HL-60 (cell line): ENCODE results near the gene AGBL4.

Experiments
- DNase-seq, 2 experiments: peaks; one replicate each; pipeline ENCODE4 v3.0.0-alpha.2; 2010 to 2020; ENCODE audit warnings: low read depth in 1 of 2, low spot score in 1 of 2
- H3K27ac ChIP-seq: fragments of 250-450 bp; sonication (Bioruptor Pico); replicated peaks from 2 replicates; pipeline ENCODE4 v1.5.1; 2020; ENCODE audit warnings: mild to moderate bottlenecking, moderate library complexity
- H3K27me3 ChIP-seq: fragments of 250-450 bp; sonication (Bioruptor Pico); 2 replicates; pipeline ENCODE4 v1.5.1; 2021; ENCODE audit warnings: mild to moderate bottlenecking, moderate library complexity; ENCODE audit not compliant: insufficient read depth, poor library complexity, severe bottlenecking
- H3K4me3 ChIP-seq: replicated peaks from 2 replicates; pipeline ENCODE4 v1.5.1; 2011; ENCODE audit warnings: mild to moderate bottlenecking, control low read depth, low read length; ENCODE audit not compliant: insufficient read depth
- CTCF ChIP-seq: IDR thresholded peaks from one replicate; pipeline ENCODE4 v1.5.1; 2011; ENCODE audit warnings: low read length, control low read depth, inconsistent platforms; ENCODE audit not compliant: insufficient read depth
- GABPA ChIP-seq: IDR thresholded peaks from 2 replicates; pipeline ENCODE4 v1.6.1; 2012; ENCODE audit warnings: low read depth
- POLR2AphosphoS5 ChIP-seq: IDR thresholded peaks from 2 replicates; pipeline ENCODE4 v1.6.1; 2012; ENCODE audit warnings: low read depth
- REST ChIP-seq: IDR thresholded peaks from 2 replicates; pipeline ENCODE4 v1.6.1; 2012; ENCODE audit warnings: low read depth; ENCODE audit not compliant: insufficient replicate concordance
- SPI1 ChIP-seq: IDR thresholded peaks from 2 replicates; pipeline ENCODE4 v1.6.1; 2012; ENCODE audit warnings: low read depth, mild to moderate bottlenecking, borderline replicate concordance

The AGBL4 gene

GRCh38 chr1:49052102-49052501 lies 971.7 kb downstream of the AGBL4 start:
- TF ChIP-seq CTCF, result no peak
- no peak for TF ChIP-seq GABPA

GRCh38 chr1:49051647-49052046 lies 972.1 kb downstream of the AGBL4 start:
- no peak for DNase-seq
- H3K27ac ChIP-seq, result no peak overlapping the region
- TF ChIP-seq REST, result no peak
- no peak for TF ChIP-seq CTCF
- no peak for TF ChIP-seq SPI1
- no peak for TF ChIP-seq POLR2AphosphoS5
- TF ChIP-seq GABPA, result no peak

More at GRCh38 chr1:49052102-49052501, 971.7 kb downstream of the AGBL4 start:
- Histone ChIP-seq H3K27me3 (no peaks in the 10 kb centered on the region), H3K27ac (no peak overlapping the region), H3K4me3 (no peak overlapping the region)
- DNase-seq, result no peak

GRCh38 chr1:49050041-49050440 lies 973.7 kb downstream of the AGBL4 start:
- TF ChIP-seq POLR2AphosphoS5 (no peak), GABPA (no peak), SPI1 (no peak), CTCF (no peak), REST (no peak)
- no peaks in the 10 kb centered on the region for H3K27me3 ChIP-seq
- no peak overlapping the region for H3K27ac ChIP-seq
- no peak for DNase-seq
- H3K4me3 ChIP-seq, result no peak overlapping the region

More at GRCh38 chr1:49051647-49052046, 972.1 kb downstream of the AGBL4 start:
- Histone ChIP-seq H3K4me3 (no peak overlapping the region), H3K27me3 (no peaks in the 10 kb centered on the region)

- no peak for TF ChIP-seq CTCF
- TF ChIP-seq POLR2AphosphoS5, result no peak
- no peak for TF ChIP-seq REST
- no peak for TF ChIP-seq SPI1
- DNase-seq, result no peak
- no peak overlapping the region for H3K4me3 ChIP-seq
- no peaks in the 10 kb centered on the region for H3K27me3 ChIP-seq
- H3K27ac ChIP-seq, result no peak overlapping the region
Measured at GRCh38 chr1:49048188-49048587, 975.6 kb downstream of the AGBL4 start.
